ENCODE results near the gene SYVN1. TPM values are rescaled to one million over a fixed set of nuclear protein-coding genes. Genes with fewer than 3 reads are reported as not detected.
"Not testable (repeated sequence)": the region's sequence is repeated elsewhere in the genome, so short reads cannot be mapped to it uniquely, and the experiment has no call there.

Gene SYVN1
- total RNA-seq, 2 donors from 2014 or later, result 64.3 to 66.0 TPM

- peaks cover 7% of the 10 kb centered on the region for H3K4me1 ChIP-seq
- intact Hi-C loops (cut with DNase I), result loop anchor here (5.0 kb wide), 1 partner anchor 58 kb away; the partner anchor contains the start of gene CAPN1
- H3K9me3 ChIP-seq, result no peaks in the 10 kb centered on the region
- peaks cover 49% of the 10 kb centered on the region for H3K36me3 ChIP-seq
- no peak for DNase-seq
- TF ChIP-seq, protein P1, sequence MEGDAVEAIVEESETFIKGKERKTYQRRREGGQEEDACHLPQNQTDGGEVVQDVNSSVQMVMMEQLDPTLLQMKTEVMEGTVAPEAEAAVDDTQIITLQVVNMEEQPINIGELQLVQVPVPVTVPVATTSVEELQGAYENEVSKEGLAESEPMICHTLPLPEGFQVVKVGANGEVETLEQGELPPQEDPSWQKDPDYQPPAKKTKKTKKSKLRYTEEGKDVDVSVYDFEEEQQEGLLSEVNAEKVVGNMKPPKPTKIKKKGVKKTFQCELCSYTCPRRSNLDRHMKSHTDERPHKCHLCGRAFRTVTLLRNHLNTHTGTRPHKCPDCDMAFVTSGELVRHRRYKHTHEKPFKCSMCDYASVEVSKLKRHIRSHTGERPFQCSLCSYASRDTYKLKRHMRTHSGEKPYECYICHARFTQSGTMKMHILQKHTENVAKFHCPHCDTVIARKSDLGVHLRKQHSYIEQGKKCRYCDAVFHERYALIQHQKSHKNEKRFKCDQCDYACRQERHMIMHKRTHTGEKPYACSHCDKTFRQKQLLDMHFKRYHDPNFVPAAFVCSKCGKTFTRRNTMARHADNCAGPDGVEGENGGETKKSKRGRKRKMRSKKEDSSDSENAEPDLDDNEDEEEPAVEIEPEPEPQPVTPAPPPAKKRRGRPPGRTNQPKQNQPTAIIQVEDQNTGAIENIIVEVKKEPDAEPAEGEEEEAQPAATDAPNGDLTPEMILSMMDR (IDR thresholded peaks at IDR 0.05), result no peak
- no peaks in the 10 kb centered on the region for H3K27me3 ChIP-seq
- no peak overlapping the region for H3K4me3 ChIP-seq
- H3K9ac ChIP-seq (ENCODE audit: low read depth in 2 of 2, low read length in 2 of 2), result no peak overlapping the region
- H3K27ac ChIP-seq, result no peak overlapping the region
Observed at GRCh38 chr11:65124480-65125196, 9.7 kb downstream of the SYVN1 start.

GRCh38 chr11:65121865-65122696 lies 12.2 kb downstream of the SYVN1 start, which contains the start of the genes FAU and MRPL49:
Gene FAU (minus strand): TSS chr11:65122134. CDS start chr11:65121813, 321 bp downstream.
Gene MRPL49 (plus strand): TSS chr11:65122321. CDS start chr11:65122347, 26 bp downstream.
- Histone ChIP-seq H3K36me3 (peaks cover 28% of the 10 kb centered on the region), H3K4me1 (peaks cover 7% of the 10 kb centered on the region), H3K27ac (peak within 1 kb of the TSS; percentile 90), H3K4me3 (peak within 1 kb of the TSS; percentile 94), H3K9ac (ENCODE audit: low read depth in 2 of 2, low read length in 2 of 2) (peak within 1 kb of the TSS; percentile 83 to 98), H3K9me3 (no peaks in the 10 kb centered on the region), H3K27me3 (no peaks in the 10 kb centered on the region)
- TF ChIP-seq, protein P1 (IDR thresholded peaks at IDR 0.05), result no peak
- intact Hi-C loops (cut with DNase I), result loop anchor here (5.0 kb wide), 1 partner anchor 60 kb away; the partner anchor contains the start of gene CAPN1
- peak; percentile 99 for DNase-seq

DNA sequence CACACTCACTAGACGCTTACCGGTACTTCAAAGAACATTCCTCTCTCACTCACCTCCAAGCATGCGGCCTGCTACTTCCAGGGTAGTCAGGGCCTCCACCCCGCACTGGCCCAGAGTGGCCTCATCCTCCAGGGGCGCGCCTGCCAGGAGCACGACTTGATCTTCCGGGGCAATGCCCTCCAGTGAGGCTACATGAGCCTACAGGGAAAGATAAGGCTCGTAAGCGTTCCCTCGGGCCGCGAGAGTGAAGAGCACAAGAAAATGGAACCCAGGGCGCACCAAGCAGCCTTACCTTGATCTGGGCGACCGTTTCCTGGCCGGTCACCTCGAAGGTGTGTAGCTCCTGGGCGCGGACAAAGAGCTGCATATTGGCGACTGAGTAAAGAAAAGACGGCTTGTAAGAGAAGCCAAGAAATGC lies 12.9 kb downstream of the SYVN1 start:
- Histone ChIP-seq H3K27me3 (no peaks in the 10 kb centered on the region), H3K4me1 (peaks cover 11% of the 10 kb centered on the region), H3K27ac (peak overlapping the region; percentile 90), H3K4me3 (peak overlapping the region; percentile 94), H3K36me3 (peaks cover 28% of the 10 kb centered on the region), H3K9ac (ENCODE audit: low read depth in 2 of 2, low read length in 2 of 2) (peak overlapping the region; percentile 77 to 98), H3K9me3 (no peaks in the 10 kb centered on the region)
- TF ChIP-seq, protein P1 (IDR thresholded peaks at IDR 0.05), result no peak
- intact Hi-C loops (cut with DNase I), result loop anchor here (5.0 kb wide), 1 partner anchor 61 kb away; the partner anchor contains the start of gene CAPN1
- no peak for DNase-seq

GRCh38 chr11:65120831-65121230 lies 13.5 kb downstream of the SYVN1 start:
- TF ChIP-seq, protein P1 (IDR thresholded peaks at IDR 0.05), result no peak
- Histone ChIP-seq H3K27ac (peak overlapping the region; percentile 90), H3K9ac (ENCODE audit: low read depth in 2 of 2, low read length in 2 of 2) (peak overlapping the region; percentile 77 to 98), H3K4me3 (peak overlapping the region; percentile 94), H3K27me3 (no peaks in the 10 kb centered on the region), H3K9me3 (no peaks in the 10 kb centered on the region), H3K4me1 (peaks cover 17% of the 10 kb centered on the region), H3K36me3 (peaks cover 27% of the 10 kb centered on the region)
- no peak for DNase-seq
- intact Hi-C loops (cut with DNase I), result loop anchor here (5.0 kb wide), 1 partner anchor 61 kb away; the partner anchor contains the start of gene CAPN1

- H3K27me3 ChIP-seq, result no peaks in the 10 kb centered on the region
- H3K36me3 ChIP-seq, result peaks cover 15% of the 10 kb centered on the region
- no peak overlapping the region for H3K4me3 ChIP-seq
- H3K9ac ChIP-seq (ENCODE audit: low read depth in 2 of 2, low read length in 2 of 2), result peak overlapping the region in 1 of 2 donors; percentile 98
- H3K4me1 ChIP-seq, result peaks cover 20% of the 10 kb centered on the region
- intact Hi-C loops (cut with DNase I), result loop anchor here (5.0 to 10.0 kb wide), 3 partner anchors 107 to 272 kb away; partner anchors contain the start of gene ARL2
- H3K27ac ChIP-seq, result no peak overlapping the region
- H3K9me3 ChIP-seq, result no peaks in the 10 kb centered on the region
- TF ChIP-seq, protein P1 (IDR thresholded peaks at IDR 0.05), result no peak
- DNase-seq, result no peak
Observed at GRCh38 chr11:65119670-65119995, 14.7 kb downstream of the SYVN1 start.

GRCh38 chr11:65118891-65119669 lies 15.2 kb downstream of the SYVN1 start:
- not testable (repeated sequence) for DNase-seq; H3K9me3 ChIP-seq; H3K4me3 ChIP-seq; H3K27ac ChIP-seq; H3K27me3 ChIP-seq; H3K9ac ChIP-seq (ENCODE audit: low read depth in 2 of 2, low read length in 2 of 2)
- Histone ChIP-seq H3K36me3 (peaks cover 13% of the 10 kb centered on the region), H3K4me1 (peaks cover 20% of the 10 kb centered on the region)
- intact Hi-C loops (cut with DNase I), result loop anchor here (5.0 to 10.0 kb wide), 3 partner anchors 107 to 272 kb away; partner anchors contain the start of gene ARL2
